ENCODE results near the gene MLF1. TPM values are rescaled to one million over a fixed set of nuclear protein-coding genes. Genes with fewer than 3 reads are reported as not detected.

The MLF1 gene
- total RNA-seq, 1 donor from 2014 or later: 20.4 TPM

DNA sequence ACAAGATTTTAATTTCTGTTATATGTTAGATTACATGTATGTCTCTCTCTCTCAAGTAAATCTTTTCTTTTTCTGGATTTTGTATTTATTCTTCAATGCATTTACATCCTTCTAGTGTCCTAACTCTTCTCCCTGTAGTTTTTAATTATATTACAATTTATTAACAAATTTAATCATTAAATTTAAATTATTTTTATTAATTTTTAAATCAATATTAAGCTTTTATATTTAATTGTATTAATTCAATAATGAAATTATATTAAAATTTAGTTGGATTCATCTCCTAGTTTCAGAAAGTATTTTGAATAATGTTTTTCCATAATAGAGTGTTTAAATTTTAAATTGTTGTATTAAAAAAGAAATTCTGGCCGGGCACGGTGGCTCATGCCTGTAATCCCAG lies 29.8 kb downstream of the MLF1 start:
- Histone ChIP-seq H3K36me3 (ENCODE audit: control insufficient read depth, insufficient read depth, low read length) (no peaks in the 10 kb centered on the region), H3K4me3 (ENCODE audit: low read depth, low read length) (no peak overlapping the region), H3K27me3 (ENCODE audit: control insufficient read depth, insufficient read depth, low read length) (no peaks in the 10 kb centered on the region)
- TF ChIP-seq, protein P1, sequence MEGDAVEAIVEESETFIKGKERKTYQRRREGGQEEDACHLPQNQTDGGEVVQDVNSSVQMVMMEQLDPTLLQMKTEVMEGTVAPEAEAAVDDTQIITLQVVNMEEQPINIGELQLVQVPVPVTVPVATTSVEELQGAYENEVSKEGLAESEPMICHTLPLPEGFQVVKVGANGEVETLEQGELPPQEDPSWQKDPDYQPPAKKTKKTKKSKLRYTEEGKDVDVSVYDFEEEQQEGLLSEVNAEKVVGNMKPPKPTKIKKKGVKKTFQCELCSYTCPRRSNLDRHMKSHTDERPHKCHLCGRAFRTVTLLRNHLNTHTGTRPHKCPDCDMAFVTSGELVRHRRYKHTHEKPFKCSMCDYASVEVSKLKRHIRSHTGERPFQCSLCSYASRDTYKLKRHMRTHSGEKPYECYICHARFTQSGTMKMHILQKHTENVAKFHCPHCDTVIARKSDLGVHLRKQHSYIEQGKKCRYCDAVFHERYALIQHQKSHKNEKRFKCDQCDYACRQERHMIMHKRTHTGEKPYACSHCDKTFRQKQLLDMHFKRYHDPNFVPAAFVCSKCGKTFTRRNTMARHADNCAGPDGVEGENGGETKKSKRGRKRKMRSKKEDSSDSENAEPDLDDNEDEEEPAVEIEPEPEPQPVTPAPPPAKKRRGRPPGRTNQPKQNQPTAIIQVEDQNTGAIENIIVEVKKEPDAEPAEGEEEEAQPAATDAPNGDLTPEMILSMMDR (IDR thresholded peaks at IDR 0.05; ENCODE audit: insufficient read depth, low read length, poor library complexity, severe bottlenecking): no peak
- DNase-seq (ENCODE audit: low read depth): no peak

DNA sequence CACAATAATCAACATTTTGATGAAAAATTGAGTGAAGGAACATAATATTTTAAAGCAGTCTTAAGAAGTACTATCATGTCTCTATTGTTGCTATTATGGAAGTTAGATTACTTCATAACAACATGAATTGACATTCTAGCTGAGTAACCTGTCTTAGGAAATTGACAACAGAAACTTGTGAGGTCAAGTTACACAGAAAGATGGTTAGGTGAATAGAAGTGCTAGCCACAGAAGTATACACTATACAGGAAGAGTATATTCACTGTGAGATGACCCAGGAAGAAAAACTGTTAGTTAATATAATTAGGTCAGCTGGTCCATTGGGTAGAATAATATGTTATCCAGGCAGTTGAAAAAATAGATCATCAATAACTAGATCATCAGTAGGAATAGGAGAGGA lies 31.2 kb downstream of the MLF1 start:
- H3K27me3 ChIP-seq (ENCODE audit: control insufficient read depth, insufficient read depth, low read length): no peaks in the 10 kb centered on the region
- DNase-seq (ENCODE audit: low read depth): no peak
- H3K36me3 ChIP-seq (ENCODE audit: control insufficient read depth, insufficient read depth, low read length): no peaks in the 10 kb centered on the region
- TF ChIP-seq, protein P1 (IDR thresholded peaks at IDR 0.05; ENCODE audit: insufficient read depth, low read length, poor library complexity, severe bottlenecking): no peak
- no peak overlapping the region for H3K4me3 ChIP-seq (ENCODE audit: low read depth, low read length)

DNA sequence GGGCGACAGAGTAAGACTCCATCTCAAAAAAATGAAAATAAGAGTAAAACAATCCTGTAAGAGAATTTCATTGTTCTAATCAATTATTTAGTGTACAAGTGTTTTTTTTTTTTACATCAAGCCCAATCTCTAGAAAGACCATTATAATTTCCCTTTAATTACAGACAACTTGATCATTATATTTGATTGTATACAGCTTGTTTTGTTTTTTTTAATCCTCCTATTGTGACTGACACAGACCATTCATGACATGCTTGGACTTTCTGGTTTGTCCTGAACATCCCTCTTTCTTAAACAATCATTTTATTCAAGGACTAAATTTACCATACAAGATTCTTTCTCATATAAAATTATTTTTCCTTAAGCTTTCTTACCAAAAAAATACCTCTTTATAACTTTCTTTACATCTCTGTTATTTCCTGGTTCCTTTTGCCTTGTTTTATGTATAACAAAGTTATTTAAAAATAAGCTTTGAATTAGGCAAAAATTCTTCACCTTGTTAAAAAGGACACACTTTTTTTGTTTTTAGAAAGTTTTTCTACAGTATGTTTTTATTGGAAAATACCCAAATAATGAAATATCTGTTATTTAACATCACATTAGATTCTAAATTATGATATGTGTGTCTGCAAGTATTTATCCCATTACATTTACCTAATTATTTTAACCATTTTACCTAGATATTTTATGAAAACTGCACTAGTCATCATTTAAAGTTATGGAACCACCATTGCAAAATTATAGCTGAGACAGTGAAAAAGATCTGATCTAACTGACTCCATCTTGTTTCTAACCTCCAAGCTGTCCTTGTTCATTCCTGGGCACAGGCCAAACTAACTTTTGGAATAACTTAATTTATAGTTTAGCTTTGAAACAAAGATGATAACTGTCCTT lies 47.2 kb downstream of the MLF1 start:
- no peaks in the 10 kb centered on the region for H3K27me3 ChIP-seq (ENCODE audit: control insufficient read depth, insufficient read depth, low read length)
- no peaks in the 10 kb centered on the region for H3K36me3 ChIP-seq (ENCODE audit: control insufficient read depth, insufficient read depth, low read length)
- TF ChIP-seq, protein P1 (IDR thresholded peaks at IDR 0.05; ENCODE audit: insufficient read depth, low read length, poor library complexity, severe bottlenecking): no peak
- no peak overlapping the region for H3K4me3 ChIP-seq (ENCODE audit: low read depth, low read length)
- DNase-seq (ENCODE audit: low read depth): no peak

DNA sequence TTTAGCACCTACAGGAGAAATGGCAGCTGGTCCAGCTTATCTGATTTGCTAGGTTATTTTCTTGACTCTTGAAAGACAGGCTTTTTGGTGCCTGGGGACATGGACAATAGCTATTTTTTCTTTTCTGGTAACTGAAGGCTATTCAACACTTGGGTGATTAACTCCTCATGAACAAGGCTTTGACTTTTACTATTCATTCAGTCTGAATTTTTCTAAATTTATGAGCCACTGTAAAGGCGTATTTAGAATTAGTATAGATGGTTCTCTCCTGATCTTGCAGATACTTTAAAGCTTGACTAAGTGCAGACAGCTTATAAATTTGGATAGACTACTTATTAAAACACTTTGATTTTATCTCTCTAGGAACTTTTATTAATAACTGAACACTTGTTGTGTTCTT lies 54.9 kb downstream of the MLF1 start:
- Histone ChIP-seq H3K36me3 (ENCODE audit: control insufficient read depth, insufficient read depth, low read length) (no peaks in the 10 kb centered on the region), H3K4me3 (ENCODE audit: low read depth, low read length) (no peak overlapping the region), H3K27me3 (ENCODE audit: control insufficient read depth, insufficient read depth, low read length) (no peaks in the 10 kb centered on the region)
- no peak for DNase-seq (ENCODE audit: low read depth)
- TF ChIP-seq, protein P1 (IDR thresholded peaks at IDR 0.05; ENCODE audit: insufficient read depth, low read length, poor library complexity, severe bottlenecking): no peak

DNA sequence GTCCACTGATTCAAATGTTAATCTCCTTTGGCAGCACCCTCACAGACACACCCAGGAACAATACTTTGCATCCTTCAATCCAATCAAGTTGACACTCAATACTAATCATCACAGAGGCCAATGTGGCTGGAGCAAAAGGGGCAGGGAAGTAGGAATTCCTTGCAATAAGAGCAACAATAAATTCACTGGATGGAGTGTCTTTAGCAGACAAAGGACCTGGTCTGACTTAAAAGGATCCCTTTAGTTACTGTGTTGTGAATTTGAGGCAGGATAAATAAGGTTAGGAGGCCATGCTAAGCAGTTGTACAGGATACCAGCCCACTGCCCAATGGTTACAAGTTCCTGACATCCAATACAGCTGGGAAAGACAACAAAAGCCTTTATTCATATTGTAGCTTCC lies 61.0 kb downstream of the MLF1 start:
- TF ChIP-seq, protein P1 (IDR thresholded peaks at IDR 0.05; ENCODE audit: insufficient read depth, low read length, poor library complexity, severe bottlenecking): no peak
- Histone ChIP-seq H3K4me3 (ENCODE audit: low read depth, low read length) (no peak overlapping the region), H3K27me3 (ENCODE audit: control insufficient read depth, insufficient read depth, low read length) (no peaks in the 10 kb centered on the region), H3K36me3 (ENCODE audit: control insufficient read depth, insufficient read depth, low read length) (no peaks in the 10 kb centered on the region)
- DNase-seq (ENCODE audit: low read depth): no peak

DNA sequence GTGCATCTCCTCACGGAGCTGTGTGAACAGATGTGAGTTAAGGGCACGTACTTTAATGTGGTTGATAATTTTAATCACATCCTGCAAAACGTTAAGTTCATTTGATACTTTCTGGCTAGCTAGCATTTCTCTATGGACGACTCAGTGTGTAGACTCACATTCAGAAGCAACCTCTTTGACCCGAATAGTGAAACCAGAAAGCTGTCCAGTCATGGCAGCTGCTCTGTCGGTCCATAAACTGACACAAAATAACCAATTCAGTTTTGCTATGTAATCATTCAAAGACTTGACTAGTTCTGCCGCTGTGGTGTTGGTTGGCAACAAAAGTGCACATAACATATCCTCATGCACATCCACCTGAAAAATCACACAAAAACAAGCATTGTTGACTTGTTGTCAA lies 69.7 kb downstream of the MLF1 start:
- no peak for DNase-seq (ENCODE audit: low read depth)
- Histone ChIP-seq H3K4me3 (ENCODE audit: low read depth, low read length) (no peak overlapping the region), H3K36me3 (ENCODE audit: control insufficient read depth, insufficient read depth, low read length) (no peaks in the 10 kb centered on the region), H3K27me3 (ENCODE audit: control insufficient read depth, insufficient read depth, low read length) (no peaks in the 10 kb centered on the region)
- TF ChIP-seq, protein P1 (IDR thresholded peaks at IDR 0.05; ENCODE audit: insufficient read depth, low read length, poor library complexity, severe bottlenecking): no peak

Measured in kidney epithelial cell (primary cell).